Measurements from ENCODE around the gene CCDC81.

Gene CCDC81

DNA sequence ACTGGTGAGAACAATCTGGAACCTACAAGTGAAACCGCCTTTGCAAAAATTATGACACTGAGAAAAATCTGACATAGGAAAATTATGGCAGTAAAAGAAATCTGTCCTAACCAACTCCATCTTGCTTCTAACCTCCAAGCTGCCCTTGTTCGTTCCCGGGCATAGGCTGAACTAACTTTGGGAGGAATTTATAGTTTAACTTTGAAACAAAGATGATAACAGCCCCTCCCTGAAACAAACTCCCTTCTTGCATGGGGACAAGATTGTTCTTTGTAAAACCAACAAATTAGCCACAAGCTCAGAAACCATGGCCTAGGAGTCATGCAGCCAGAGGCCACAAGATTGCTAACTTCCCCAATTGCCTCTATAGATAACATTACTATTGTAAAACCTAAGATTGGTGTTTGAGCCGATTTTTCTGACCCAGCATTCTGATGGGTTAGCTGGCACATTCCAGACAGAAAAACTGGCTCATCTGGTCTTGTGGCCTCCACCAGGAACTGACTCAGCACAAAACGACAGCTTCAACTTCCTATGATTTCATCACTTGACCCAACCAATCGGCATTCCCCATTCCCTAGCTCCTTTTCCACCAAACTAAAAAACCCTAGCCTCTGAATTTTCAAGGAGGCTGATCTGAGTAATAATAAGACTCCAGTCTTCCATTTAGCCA lies 3.6 kb upstream of the CCDC81 start:
- Histone ChIP-seq H3K9me3 (ENCODE audit: control insufficient read depth, low read length) (no peaks in the 10 kb centered on the region), H3K36me3 (ENCODE audit: control insufficient read depth, insufficient read depth, low read length) (no peaks in the 10 kb centered on the region), H3K4me1 (ENCODE audit: control insufficient read depth, insufficient read depth, low read length) (peaks cover 4% of the 10 kb centered on the region), H3K27me3 (ENCODE audit: control insufficient read depth, insufficient read depth, low read length) (no peaks in the 10 kb centered on the region), H3K9ac (ENCODE audit: low read length) (no peak overlapping the region), H3K4me3 (ENCODE audit: low read length) (no peak overlapping the region)

DNA sequence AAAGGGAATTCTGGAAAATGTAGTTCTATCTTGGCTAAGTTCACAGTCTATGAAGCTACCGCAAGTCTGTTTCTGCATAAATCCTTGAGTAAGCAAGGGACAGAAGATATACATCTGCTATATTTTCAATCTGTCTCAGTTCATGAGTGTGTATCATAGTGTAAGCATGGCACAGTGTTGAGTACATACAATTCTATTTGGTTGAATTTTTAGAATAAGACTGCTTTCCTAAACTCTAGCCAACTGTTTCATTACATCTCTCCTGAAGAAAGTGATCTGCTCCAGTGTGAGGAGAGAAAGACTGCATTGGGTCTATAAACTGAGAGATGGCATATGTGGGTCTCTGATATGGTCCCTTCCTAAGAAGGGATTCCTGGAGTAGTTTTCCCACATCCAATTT lies 2.6 kb upstream of the CCDC81 start:
- no peaks in the 10 kb centered on the region for H3K27me3 ChIP-seq (ENCODE audit: control insufficient read depth, insufficient read depth, low read length)
- no peak overlapping the region for H3K9ac ChIP-seq (ENCODE audit: low read length)
- H3K9me3 ChIP-seq (ENCODE audit: control insufficient read depth, low read length): no peaks in the 10 kb centered on the region
- peaks cover 4% of the 10 kb centered on the region for H3K4me1 ChIP-seq (ENCODE audit: control insufficient read depth, insufficient read depth, low read length)
- H3K4me3 ChIP-seq (ENCODE audit: low read length): no peak overlapping the region
- H3K36me3 ChIP-seq (ENCODE audit: control insufficient read depth, insufficient read depth, low read length): no peaks in the 10 kb centered on the region

DNA sequence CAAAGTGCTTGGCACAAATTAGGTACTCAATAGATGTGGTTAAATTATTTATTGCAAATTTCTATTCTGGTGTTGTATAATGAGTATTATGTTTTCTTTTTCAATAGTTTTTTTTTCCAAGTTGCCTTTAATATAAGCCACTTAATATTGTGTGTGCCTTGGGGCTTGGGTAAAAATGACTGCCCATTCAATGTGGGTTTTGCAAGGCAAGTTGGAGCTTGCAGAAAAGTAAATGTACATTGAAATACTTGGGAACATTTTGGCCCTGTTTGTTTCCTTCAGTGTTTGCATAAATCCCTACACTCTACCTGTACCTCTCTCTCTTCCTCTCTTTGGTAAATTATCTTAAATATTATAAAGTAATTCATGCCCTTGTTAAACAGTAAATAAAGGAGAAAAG lies 2.1 kb upstream of the CCDC81 start:
- peaks cover 4% of the 10 kb centered on the region for H3K4me1 ChIP-seq (ENCODE audit: control insufficient read depth, insufficient read depth, low read length)
- no peak overlapping the region for H3K4me3 ChIP-seq (ENCODE audit: low read length)
- no peaks in the 10 kb centered on the region for H3K9me3 ChIP-seq (ENCODE audit: control insufficient read depth, low read length)
- no peak overlapping the region for H3K9ac ChIP-seq (ENCODE audit: low read length)
- H3K27me3 ChIP-seq (ENCODE audit: control insufficient read depth, insufficient read depth, low read length): no peaks in the 10 kb centered on the region
- no peaks in the 10 kb centered on the region for H3K36me3 ChIP-seq (ENCODE audit: control insufficient read depth, insufficient read depth, low read length)

DNA sequence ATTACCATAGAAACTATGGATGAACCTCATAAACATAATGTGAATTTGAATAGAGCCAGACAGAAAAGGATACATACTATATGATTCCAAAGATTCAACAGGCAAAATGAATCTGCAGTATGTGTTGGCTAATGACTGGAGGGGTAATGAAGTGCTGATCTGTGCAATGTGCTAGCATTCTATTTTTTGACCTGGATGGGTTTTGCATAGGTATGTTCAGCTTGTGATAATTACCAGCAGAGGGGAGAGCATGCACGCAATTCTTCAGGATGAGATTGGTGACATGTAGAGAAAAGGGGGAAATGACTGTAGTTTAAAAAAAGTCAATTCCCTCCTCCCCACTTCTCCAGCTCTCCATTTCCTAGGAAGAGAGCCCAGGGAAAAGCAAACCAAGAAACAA lies 618 bp upstream of the CCDC81 start:
- H3K27me3 ChIP-seq (ENCODE audit: control insufficient read depth, insufficient read depth, low read length): no peaks in the 10 kb centered on the region
- peaks cover 4% of the 10 kb centered on the region for H3K4me1 ChIP-seq (ENCODE audit: control insufficient read depth, insufficient read depth, low read length)
- no peak overlapping the region for H3K9ac ChIP-seq (ENCODE audit: low read length)
- no peaks in the 10 kb centered on the region for H3K36me3 ChIP-seq (ENCODE audit: control insufficient read depth, insufficient read depth, low read length)
- H3K4me3 ChIP-seq (ENCODE audit: low read length): no peak overlapping the region
- H3K9me3 ChIP-seq (ENCODE audit: control insufficient read depth, low read length): no peaks in the 10 kb centered on the region

DNA sequence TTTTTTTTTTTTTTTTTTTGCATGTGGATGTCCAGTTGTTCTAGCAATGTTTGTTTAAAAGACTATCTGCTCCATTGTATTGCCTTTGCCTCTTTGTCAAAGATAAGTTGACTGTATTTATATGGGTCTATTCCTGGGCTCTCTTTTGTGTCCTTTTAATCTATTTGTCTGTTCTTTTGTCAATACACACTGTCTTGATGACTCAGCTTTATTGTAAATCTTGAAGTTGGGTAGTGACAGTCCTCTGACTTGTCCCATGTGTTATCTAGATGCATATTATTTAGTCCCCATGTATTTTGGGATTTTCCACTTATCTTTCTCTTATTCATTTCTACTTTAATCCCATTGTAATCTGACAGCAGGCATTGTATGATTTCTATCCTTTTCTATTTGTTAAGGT lies 3.3 kb downstream of the CCDC81 start:
- peaks cover 4% of the 10 kb centered on the region for H3K4me1 ChIP-seq (ENCODE audit: control insufficient read depth, insufficient read depth, low read length)
- H3K9ac ChIP-seq (ENCODE audit: low read length): no peak overlapping the region
- no peaks in the 10 kb centered on the region for H3K27me3 ChIP-seq (ENCODE audit: control insufficient read depth, insufficient read depth, low read length)
- no peaks in the 10 kb centered on the region for H3K9me3 ChIP-seq (ENCODE audit: control insufficient read depth, low read length)
- H3K36me3 ChIP-seq (ENCODE audit: control insufficient read depth, insufficient read depth, low read length): no peaks in the 10 kb centered on the region
- no peak overlapping the region for H3K4me3 ChIP-seq (ENCODE audit: low read length)

DNA sequence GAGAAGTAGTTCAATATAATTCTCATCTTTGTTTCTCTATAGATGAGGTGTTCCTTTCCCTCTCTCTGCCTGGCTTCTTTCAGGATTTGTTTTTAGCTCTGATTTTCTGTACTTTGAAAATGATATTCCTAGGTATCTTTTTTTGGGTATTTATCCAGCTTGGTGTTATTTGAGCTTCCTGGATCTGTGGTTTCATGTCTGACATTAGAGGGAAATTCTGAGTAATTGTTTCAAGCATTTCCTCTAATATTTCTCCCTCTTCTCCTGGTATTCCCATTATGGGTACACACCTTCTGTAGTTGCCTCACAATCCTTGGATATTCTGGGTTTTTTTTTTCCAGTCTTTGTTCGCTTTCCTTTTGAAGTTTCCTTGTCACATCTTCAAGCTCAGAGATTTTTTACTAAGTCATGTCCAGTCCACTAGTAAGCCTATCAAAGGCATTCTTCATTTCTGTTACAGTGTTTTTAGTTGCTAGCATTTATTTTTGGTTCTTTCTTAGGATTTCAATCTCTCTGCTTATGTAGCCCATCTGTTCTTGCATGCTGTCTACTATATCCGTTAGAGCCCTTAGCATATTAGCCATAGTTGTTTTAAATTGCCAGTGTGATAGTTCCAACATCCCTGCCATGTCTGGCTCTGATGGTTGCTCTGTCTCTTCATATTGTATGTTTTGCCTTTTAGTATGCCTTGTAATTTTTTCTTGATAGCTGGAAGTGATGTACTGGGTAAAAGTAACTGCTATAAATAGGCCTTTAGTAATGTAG lies 5.8 kb downstream of the CCDC81 start:
- no peaks in the 10 kb centered on the region for H3K9me3 ChIP-seq (ENCODE audit: control insufficient read depth, low read length)
- H3K9ac ChIP-seq (ENCODE audit: low read length): no peak overlapping the region
- H3K27me3 ChIP-seq (ENCODE audit: control insufficient read depth, insufficient read depth, low read length): no peaks in the 10 kb centered on the region
- no peaks in the 10 kb centered on the region for H3K4me1 ChIP-seq (ENCODE audit: control insufficient read depth, insufficient read depth, low read length)
- H3K36me3 ChIP-seq (ENCODE audit: control insufficient read depth, insufficient read depth, low read length): no peaks in the 10 kb centered on the region
- no peak overlapping the region for H3K4me3 ChIP-seq (ENCODE audit: low read length)

DNA sequence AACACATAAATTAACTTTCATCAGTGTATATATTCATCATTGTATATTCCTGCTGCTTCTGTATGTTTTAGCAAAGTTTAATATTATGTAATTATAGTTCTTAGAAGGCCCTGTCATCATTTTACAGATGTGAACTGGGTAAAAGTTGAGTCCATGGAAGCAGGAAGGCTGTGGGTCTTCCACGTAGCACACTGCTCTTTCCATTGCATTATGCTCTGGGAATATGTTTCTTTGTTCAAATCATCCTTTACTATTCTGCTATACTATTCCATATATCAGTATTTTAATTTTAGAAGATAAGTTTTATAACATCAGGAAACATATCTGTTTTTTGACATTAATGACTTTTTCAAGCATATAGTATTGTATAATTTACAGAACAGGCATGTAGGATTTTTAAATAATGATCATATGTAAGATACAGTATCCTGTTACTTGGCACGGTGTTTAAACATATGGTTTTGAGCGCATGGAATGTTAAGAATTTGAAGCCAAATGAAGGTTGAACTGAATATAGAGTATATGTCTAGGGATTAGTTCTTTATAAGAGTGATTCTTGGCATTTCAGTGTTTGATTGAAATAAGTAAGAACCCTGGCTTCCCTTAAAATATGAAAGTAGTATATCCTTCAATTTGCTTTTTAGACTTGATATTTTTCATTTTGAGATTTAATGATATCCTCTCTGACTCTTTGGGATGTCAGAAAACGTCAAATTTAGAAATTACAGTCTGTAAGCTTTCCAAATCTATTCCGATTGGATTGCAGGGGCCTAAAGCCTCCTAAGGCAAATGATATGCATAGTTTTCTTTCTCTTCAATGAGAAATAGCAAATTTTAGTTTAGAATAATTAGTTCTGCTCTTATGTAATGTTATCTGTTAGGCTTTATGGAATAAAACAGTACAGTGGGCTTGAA lies 8.6 kb downstream of the CCDC81 start:
- H3K4me3 ChIP-seq (ENCODE audit: low read length): no peak overlapping the region
- H3K4me1 ChIP-seq (ENCODE audit: control insufficient read depth, insufficient read depth, low read length): no peaks in the 10 kb centered on the region
- H3K27me3 ChIP-seq (ENCODE audit: control insufficient read depth, insufficient read depth, low read length): no peaks in the 10 kb centered on the region
- no peaks in the 10 kb centered on the region for H3K36me3 ChIP-seq (ENCODE audit: control insufficient read depth, insufficient read depth, low read length)
- no peaks in the 10 kb centered on the region for H3K9me3 ChIP-seq (ENCODE audit: control insufficient read depth, low read length)
- no peak overlapping the region for H3K9ac ChIP-seq (ENCODE audit: low read length)

DNA sequence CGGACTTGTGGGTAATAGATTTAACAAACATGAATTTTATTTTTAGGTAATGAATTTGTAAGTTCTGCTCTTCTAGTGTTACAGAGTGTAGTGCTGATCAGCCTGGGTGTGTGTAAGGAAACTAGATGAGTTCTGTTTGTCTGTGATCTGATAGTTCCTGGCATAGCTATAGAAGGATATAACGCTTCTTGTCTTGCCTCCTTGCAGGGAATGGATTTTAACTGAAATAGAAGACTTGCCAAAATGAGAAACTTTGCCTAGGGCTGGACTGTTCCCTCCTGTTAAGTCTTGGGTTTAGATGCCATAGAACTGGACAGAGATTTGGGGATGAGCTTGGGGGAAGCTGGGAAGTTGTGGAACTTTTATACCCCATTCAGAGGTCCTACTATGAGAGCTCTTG lies 11.6 kb downstream of the CCDC81 start:
- H3K4me3 ChIP-seq (ENCODE audit: low read length): no peak overlapping the region

DNA sequence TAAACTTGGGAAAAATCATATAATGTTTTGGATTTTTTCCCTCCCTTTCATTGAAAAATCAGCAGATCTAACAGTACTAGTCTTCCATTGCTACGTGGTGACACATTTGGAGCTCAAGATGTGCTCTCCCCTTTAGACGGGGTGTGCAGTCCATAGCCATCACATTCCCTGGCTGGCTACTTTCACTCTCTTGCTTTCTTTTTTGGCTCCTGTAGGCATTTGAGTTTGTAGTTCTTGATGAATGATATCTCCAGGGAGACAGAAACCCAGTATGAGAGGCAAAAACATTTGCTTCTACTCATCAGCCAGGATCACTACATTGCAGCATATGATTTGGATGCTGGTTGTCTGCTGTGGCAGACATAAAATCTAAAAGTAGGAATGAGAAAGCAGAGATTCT lies 12.1 kb downstream of the CCDC81 start:
- Histone ChIP-seq H3K4me3 (ENCODE audit: low read length) (no peak overlapping the region), H3K9ac (ENCODE audit: low read length) (no peak overlapping the region), H3K4me1 (ENCODE audit: control insufficient read depth, insufficient read depth, low read length) (no peaks in the 10 kb centered on the region), H3K36me3 (ENCODE audit: control insufficient read depth, insufficient read depth, low read length) (no peaks in the 10 kb centered on the region), H3K9me3 (ENCODE audit: control insufficient read depth, low read length) (no peaks in the 10 kb centered on the region), H3K27me3 (ENCODE audit: control insufficient read depth, insufficient read depth, low read length) (no peaks in the 10 kb centered on the region)

More for the DNA sequence above, 11.6 kb downstream of the CCDC81 start:
- H3K27me3 ChIP-seq (ENCODE audit: control insufficient read depth, insufficient read depth, low read length): no peaks in the 10 kb centered on the region
- no peaks in the 10 kb centered on the region for H3K36me3 ChIP-seq (ENCODE audit: control insufficient read depth, insufficient read depth, low read length)
- no peaks in the 10 kb centered on the region for H3K9me3 ChIP-seq (ENCODE audit: control insufficient read depth, low read length)
- H3K9ac ChIP-seq (ENCODE audit: low read length): no peak overlapping the region
- no peaks in the 10 kb centered on the region for H3K4me1 ChIP-seq (ENCODE audit: control insufficient read depth, insufficient read depth, low read length)

DNA sequence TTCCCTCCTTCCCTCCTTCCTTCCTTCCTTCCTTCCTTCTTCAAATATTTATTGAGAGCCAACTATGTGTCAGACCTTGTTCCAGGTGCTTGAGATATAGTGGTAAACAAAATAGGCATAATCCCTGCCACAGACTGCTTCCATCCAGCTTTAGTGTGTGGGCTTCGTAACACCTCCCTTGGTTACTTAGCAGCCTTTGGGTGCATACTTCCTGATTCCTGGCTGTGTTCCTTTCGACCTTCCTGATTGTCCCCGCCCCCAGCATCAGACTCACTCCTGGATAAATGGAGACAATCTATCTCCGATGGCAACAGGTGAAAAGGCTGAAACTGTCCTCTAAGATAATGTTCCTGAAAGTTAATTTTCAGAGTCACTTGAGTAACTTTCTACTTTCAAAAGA lies 13.5 kb downstream of the CCDC81 start:
- no peaks in the 10 kb centered on the region for H3K36me3 ChIP-seq (ENCODE audit: control insufficient read depth, insufficient read depth, low read length)
- H3K9ac ChIP-seq (ENCODE audit: low read length): no peak overlapping the region
- no peaks in the 10 kb centered on the region for H3K27me3 ChIP-seq (ENCODE audit: control insufficient read depth, insufficient read depth, low read length)
- H3K4me3 ChIP-seq (ENCODE audit: low read length): no peak overlapping the region
- no peaks in the 10 kb centered on the region for H3K9me3 ChIP-seq (ENCODE audit: control insufficient read depth, low read length)
- no peaks in the 10 kb centered on the region for H3K4me1 ChIP-seq (ENCODE audit: control insufficient read depth, insufficient read depth, low read length)

DNA sequence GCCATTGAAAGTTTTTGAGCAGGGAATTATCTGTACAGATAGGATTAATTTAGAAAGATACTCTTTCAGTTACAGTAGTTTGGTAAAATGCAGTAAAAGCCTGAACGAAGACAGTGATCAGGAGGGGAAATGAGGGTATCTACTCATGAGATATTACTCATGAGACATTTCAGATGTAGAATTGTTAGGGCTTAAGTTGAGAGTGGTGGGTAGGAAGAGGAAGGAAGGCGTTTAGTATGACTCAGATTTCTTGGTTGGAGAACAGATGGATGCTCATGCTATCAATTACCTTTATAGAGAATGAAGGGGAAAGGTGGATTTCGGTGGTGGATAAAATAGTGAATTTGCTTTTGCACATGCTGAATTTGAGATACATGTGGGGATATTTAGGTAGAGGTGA lies 15.8 kb downstream of the CCDC81 start:
- no peaks in the 10 kb centered on the region for H3K27me3 ChIP-seq (ENCODE audit: control insufficient read depth, insufficient read depth, low read length)

DNA sequence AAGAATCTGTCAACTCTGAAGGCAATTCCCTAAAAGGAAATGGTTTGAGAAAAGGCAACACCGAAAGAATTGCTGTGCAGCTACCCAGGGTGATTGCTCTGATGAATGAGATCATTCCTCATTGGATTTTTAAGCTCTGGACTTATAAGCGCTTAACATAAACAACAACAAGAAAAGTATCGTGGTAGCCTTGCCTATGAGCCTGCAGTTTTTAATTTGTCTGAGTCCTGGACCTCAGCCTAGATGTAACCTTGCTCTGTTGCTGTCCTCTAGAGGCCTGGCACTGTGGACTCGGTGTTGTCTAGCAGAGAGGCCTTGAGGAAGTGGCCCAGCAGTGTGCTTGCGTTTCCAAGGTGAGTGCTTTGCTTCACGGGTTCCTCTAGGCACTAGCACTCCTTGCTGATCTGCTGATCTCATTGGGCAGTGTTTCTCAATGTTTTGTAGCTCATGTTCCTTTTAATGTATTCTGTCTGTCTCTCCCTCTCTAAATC lies 20.4 kb downstream of the CCDC81 start:
- no peaks in the 10 kb centered on the region for H3K27me3 ChIP-seq (ENCODE audit: control insufficient read depth, insufficient read depth, low read length)
- no peak overlapping the region for H3K9ac ChIP-seq (ENCODE audit: low read length)
- no peaks in the 10 kb centered on the region for H3K36me3 ChIP-seq (ENCODE audit: control insufficient read depth, insufficient read depth, low read length)
- no peaks in the 10 kb centered on the region for H3K9me3 ChIP-seq (ENCODE audit: control insufficient read depth, low read length)
- H3K4me1 ChIP-seq (ENCODE audit: control insufficient read depth, insufficient read depth, low read length): no peaks in the 10 kb centered on the region
- no peak overlapping the region for H3K4me3 ChIP-seq (ENCODE audit: low read length)

More for the DNA sequence above, 15.8 kb downstream of the CCDC81 start:
- Histone ChIP-seq H3K9ac (ENCODE audit: low read length) (no peak overlapping the region), H3K4me3 (ENCODE audit: low read length) (no peak overlapping the region), H3K4me1 (ENCODE audit: control insufficient read depth, insufficient read depth, low read length) (no peaks in the 10 kb centered on the region), H3K9me3 (ENCODE audit: control insufficient read depth, low read length) (no peaks in the 10 kb centered on the region), H3K36me3 (ENCODE audit: control insufficient read depth, insufficient read depth, low read length) (no peaks in the 10 kb centered on the region)
